Adrenal gland (tissue), 5 donors: ENCODE measurements around the gene EIF2S3B.
"Not testable (repeated sequence)": the region's sequence is repeated elsewhere in the genome, so short reads cannot be mapped to it uniquely, and the experiment has no call there.

Experiments
- POLR2A ChIP-seq, 2 donors: fragments of 450-650 bp; IDR thresholded peaks; one replicate each; pipeline ENCODE4 v1.6.1; 2017; ENCODE audit warnings: antibody characterized with exemption in 2 of 2, mild to moderate bottlenecking in 2 of 2, moderate library complexity in 1 of 2
- TF ChIP-seq, protein P1 (sequence below), 6 experiments: fragments of 450-650 bp in 4 of 6; fragments of 200-600 bp in 2 of 6; sonication (generic) in 1 of 6; IDR thresholded peaks; 1 replicate in 5 of 6; 2 replicates in 1 of 6; pipeline versions ENCODE4 v1.5.1 to v1.8.0; 2016 to 2021; ENCODE audit warnings: antibody characterized with exemption in 6 of 6, mild to moderate bottlenecking in 2 of 6, moderate library complexity in 1 of 6
- donor health status: DM: no; HTN: no; CAD: no.

DNA sequence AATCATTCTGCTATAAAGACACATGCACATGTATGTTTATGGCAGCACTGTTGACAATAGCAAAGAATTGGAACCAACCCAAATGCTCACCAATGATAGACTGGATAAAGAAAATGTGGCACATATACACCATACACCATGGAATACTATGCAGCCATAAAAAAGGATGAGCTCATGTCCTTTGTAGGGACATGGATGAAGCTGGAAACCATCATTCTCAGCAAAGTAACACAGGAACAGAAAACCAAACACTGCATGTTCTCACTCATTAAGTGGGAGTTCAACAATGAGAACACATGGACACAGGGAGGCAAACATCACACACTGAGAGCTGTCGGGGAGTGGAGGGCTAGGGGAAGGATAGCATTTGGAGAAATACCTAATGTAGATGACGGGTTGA is 18.4 kb upstream of the EIF2S3B start:
- TF ChIP-seq, protein P1, sequence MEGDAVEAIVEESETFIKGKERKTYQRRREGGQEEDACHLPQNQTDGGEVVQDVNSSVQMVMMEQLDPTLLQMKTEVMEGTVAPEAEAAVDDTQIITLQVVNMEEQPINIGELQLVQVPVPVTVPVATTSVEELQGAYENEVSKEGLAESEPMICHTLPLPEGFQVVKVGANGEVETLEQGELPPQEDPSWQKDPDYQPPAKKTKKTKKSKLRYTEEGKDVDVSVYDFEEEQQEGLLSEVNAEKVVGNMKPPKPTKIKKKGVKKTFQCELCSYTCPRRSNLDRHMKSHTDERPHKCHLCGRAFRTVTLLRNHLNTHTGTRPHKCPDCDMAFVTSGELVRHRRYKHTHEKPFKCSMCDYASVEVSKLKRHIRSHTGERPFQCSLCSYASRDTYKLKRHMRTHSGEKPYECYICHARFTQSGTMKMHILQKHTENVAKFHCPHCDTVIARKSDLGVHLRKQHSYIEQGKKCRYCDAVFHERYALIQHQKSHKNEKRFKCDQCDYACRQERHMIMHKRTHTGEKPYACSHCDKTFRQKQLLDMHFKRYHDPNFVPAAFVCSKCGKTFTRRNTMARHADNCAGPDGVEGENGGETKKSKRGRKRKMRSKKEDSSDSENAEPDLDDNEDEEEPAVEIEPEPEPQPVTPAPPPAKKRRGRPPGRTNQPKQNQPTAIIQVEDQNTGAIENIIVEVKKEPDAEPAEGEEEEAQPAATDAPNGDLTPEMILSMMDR (IDR thresholded peaks at IDR 0.05): not testable (repeated sequence)
- not testable (repeated sequence) for TF ChIP-seq POLR2A (IDR thresholded peaks at IDR 0.05)
